Vagina (tissue), 2 donors: ENCODE results near the gene SLC9A1.
A peak's percentile ranks its signal among the peaks of the same experiment; 100 is the strongest.

ENCODE experiments used
- CTCF ChIP-seq, 3 experiments: fragments of 450-650 bp in 2 of 3; fragments of 200-600 bp in 1 of 3; sonication (generic) in 1 of 3; IDR thresholded peaks; one replicate each; pipeline ENCODE4 v1.5.1; 2017 to 2019; ENCODE audit warnings: antibody characterized with exemption in 3 of 3, mild to moderate bottlenecking in 2 of 3, moderate library complexity in 2 of 3
- POLR2A ChIP-seq, 2 donors: fragments of 450-650 bp; IDR thresholded peaks; one replicate each; pipeline ENCODE4 v1.6.1; 2017; ENCODE audit warnings: antibody characterized with exemption in 2 of 2, mild to moderate bottlenecking in 2 of 2, moderate library complexity in 2 of 2
- POLR2AphosphoS5 ChIP-seq, 2 donors: sonication (generic); formaldehyde crosslinking; IDR thresholded peaks; one replicate each; pipeline ENCODE4 v1.9.0; 2017; ENCODE audit warnings: antibody characterized with exemption in 2 of 2, mild to moderate bottlenecking in 2 of 2, low read depth in 1 of 2; ENCODE audit not compliant: insufficient read depth in 1 of 2

GRCh38 chr1:27099587-27100334 is 55.2 kb downstream of the SLC9A1 start:
- TF ChIP-seq CTCF (IDR thresholded peaks at IDR 0.05) (no peak), POLR2A (IDR thresholded peaks at IDR 0.05) (no peak), POLR2AphosphoS5 (IDR thresholded peaks at IDR 0.05; ENCODE audit: insufficient read depth in 1 of 2, low read depth in 1 of 2) (peak; percentile 8 to 78)
